ENCODE measurements around the gene TANGO6. TPM values are rescaled to one million over a fixed set of nuclear protein-coding genes. Genes with fewer than 3 reads are reported as not detected.

The TANGO6 gene
- total RNA-seq, 1 donor = 38.0 TPM

DNA sequence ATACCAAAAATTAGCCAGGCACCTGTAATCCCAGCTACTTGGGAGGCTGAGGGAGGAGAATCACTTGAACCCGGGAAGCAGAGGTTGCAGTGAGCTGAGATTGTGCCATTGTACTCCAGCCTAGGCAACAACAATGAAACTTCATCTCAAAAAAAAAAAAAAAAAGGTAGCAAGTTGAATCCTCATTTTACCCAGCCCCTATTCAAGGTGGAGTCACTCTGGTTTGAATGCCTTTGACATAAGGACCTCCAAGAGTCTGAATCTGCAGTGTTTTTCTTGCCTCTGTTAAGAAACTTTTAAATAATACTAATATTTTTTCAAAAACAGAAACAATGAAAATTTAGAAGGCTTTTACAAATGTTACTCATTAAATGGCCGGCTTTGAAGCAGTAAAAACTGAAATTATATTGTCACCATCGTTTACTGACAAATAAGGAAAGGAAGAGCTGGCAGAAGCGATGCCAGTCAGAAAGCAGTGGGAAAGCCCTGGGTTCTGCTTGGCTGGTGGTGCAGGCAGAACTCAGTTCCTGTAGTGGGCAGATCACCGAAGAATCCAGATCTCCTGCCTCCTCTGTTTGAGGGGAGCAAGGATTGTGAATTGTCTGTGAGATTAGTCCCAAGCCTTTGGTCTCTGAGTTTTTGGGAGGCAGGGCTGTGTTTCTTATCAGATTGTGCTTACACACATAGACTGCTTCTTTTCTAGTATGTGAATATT, 162.5 kb downstream of the TANGO6 start:
- no peaks in the 10 kb centered on the region for H4K20me1 ChIP-seq (ENCODE audit: insufficient read depth, low read length)
- no peak overlapping the region for H3K4me2 ChIP-seq (ENCODE audit: insufficient read depth, low read length)
- no peak overlapping the region for H2AFZ ChIP-seq (ENCODE audit: low read length)
- H3K4me3 ChIP-seq (ENCODE audit: insufficient read depth, low read length) = no peak overlapping the region
- H3K79me2 ChIP-seq (ENCODE audit: insufficient read depth, low read length) = no peaks in the 10 kb centered on the region
- no peaks in the 10 kb centered on the region for H3K4me1 ChIP-seq (ENCODE audit: insufficient read depth, low read length)
- TF ChIP-seq, protein P1, sequence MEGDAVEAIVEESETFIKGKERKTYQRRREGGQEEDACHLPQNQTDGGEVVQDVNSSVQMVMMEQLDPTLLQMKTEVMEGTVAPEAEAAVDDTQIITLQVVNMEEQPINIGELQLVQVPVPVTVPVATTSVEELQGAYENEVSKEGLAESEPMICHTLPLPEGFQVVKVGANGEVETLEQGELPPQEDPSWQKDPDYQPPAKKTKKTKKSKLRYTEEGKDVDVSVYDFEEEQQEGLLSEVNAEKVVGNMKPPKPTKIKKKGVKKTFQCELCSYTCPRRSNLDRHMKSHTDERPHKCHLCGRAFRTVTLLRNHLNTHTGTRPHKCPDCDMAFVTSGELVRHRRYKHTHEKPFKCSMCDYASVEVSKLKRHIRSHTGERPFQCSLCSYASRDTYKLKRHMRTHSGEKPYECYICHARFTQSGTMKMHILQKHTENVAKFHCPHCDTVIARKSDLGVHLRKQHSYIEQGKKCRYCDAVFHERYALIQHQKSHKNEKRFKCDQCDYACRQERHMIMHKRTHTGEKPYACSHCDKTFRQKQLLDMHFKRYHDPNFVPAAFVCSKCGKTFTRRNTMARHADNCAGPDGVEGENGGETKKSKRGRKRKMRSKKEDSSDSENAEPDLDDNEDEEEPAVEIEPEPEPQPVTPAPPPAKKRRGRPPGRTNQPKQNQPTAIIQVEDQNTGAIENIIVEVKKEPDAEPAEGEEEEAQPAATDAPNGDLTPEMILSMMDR (IDR thresholded peaks at IDR 0.05; ENCODE audit: extremely low read depth, low read depth, low read length) = no peak
- H3K9me3 ChIP-seq (ENCODE audit: low read depth, low read length) = peaks cover 4% of the 10 kb centered on the region
- no peak overlapping the region for H3K27ac ChIP-seq (ENCODE audit: low read depth, low read length)
- no peak for DNase-seq (ENCODE audit: insufficient read length, low spot score, missing footprints)
- peaks cover 5% of the 10 kb centered on the region for H3K36me3 ChIP-seq (ENCODE audit: insufficient read depth, low read length)
- H3K27me3 ChIP-seq (ENCODE audit: insufficient read depth, low read length) = no peaks in the 10 kb centered on the region

DNA sequence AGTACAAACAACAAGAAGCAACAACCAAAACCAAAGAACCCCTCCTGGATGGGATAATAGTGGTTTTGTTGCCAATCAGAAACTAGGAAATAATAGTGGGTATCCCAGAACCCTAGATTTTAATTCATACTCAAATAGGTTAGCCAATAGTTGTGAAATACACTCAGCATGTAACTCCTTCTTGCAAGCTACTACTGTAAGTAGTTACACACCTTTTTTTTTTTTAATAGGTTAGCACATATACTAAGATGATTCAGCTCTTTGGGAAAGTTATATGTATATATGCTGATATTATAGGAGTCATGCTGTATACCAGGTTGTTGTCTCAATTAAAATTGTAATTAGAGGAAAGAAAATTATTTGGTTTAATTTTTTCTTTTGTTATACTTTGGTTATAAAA, 169.6 kb downstream of the TANGO6 start:
- H3K4me2 ChIP-seq (ENCODE audit: insufficient read depth, low read length) = no peak overlapping the region
- peaks cover 12% of the 10 kb centered on the region for H3K4me1 ChIP-seq (ENCODE audit: insufficient read depth, low read length)
- no peaks in the 10 kb centered on the region for H4K20me1 ChIP-seq (ENCODE audit: insufficient read depth, low read length)
- no peak overlapping the region for H3K4me3 ChIP-seq (ENCODE audit: insufficient read depth, low read length)
- no peak overlapping the region for H2AFZ ChIP-seq (ENCODE audit: low read length)
- no peak for DNase-seq (ENCODE audit: insufficient read length, low spot score, missing footprints)
- no peak overlapping the region for H3K27ac ChIP-seq (ENCODE audit: low read depth, low read length)
- no peaks in the 10 kb centered on the region for H3K9me3 ChIP-seq (ENCODE audit: low read depth, low read length)
- H3K36me3 ChIP-seq (ENCODE audit: insufficient read depth, low read length) = no peaks in the 10 kb centered on the region
- H3K27me3 ChIP-seq (ENCODE audit: insufficient read depth, low read length) = no peaks in the 10 kb centered on the region
- TF ChIP-seq, protein P1 (IDR thresholded peaks at IDR 0.05; ENCODE audit: extremely low read depth, low read depth, low read length) = no peak
- no peaks in the 10 kb centered on the region for H3K79me2 ChIP-seq (ENCODE audit: insufficient read depth, low read length)

DNA sequence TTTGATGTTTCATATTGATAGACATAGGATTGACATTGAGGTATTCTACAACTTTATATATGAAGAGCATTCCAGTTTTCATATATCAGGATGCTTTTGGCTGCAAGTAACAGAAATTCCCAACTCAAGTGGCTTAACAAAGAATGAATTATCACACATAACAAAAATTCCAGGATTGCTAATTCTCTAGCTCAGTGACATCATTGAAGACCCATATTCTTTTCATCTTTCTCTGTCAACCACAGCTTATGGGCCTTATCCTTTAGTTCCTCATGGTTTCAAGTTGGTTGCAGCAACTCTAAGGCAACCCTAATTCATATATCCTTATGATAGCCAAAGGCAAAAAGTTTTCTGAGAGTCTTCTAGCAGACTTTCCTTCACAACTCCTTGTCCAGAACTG, 170.7 kb downstream of the TANGO6 start:
- DNase-seq (ENCODE audit: insufficient read length, low spot score, missing footprints) = no peak
- H4K20me1 ChIP-seq (ENCODE audit: insufficient read depth, low read length) = no peaks in the 10 kb centered on the region
- H3K27me3 ChIP-seq (ENCODE audit: insufficient read depth, low read length) = no peaks in the 10 kb centered on the region
- H3K9me3 ChIP-seq (ENCODE audit: low read depth, low read length) = no peaks in the 10 kb centered on the region
- H2AFZ ChIP-seq (ENCODE audit: low read length) = no peak overlapping the region
- H3K4me2 ChIP-seq (ENCODE audit: insufficient read depth, low read length) = no peak overlapping the region
- no peak overlapping the region for H3K4me3 ChIP-seq (ENCODE audit: insufficient read depth, low read length)
- TF ChIP-seq, protein P1 (IDR thresholded peaks at IDR 0.05; ENCODE audit: extremely low read depth, low read depth, low read length) = no peak
- no peaks in the 10 kb centered on the region for H3K79me2 ChIP-seq (ENCODE audit: insufficient read depth, low read length)
- H3K36me3 ChIP-seq (ENCODE audit: insufficient read depth, low read length) = no peaks in the 10 kb centered on the region
- H3K27ac ChIP-seq (ENCODE audit: low read depth, low read length) = no peak overlapping the region
- peaks cover 12% of the 10 kb centered on the region for H3K4me1 ChIP-seq (ENCODE audit: insufficient read depth, low read length)

DNA sequence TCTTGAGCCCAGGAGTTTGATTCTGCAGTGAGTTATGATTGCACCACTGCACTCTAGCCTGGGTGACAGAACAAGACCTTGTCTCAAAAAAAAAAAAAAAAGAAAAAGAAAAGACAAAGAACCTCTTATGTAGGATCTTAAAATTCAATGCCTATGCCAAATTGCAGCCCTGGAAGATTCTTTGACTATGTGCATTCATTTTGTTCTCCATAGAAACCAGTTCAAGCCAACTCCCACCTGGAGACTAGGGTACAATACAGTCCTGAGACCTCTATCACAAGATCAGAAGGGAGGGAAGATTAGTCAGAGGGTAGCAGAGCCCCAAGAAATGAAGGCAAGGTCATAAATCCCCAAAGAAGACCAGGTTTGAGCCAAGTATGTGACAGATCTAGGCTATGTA, 171.5 kb downstream of the TANGO6 start:
- H3K27me3 ChIP-seq (ENCODE audit: insufficient read depth, low read length) = no peaks in the 10 kb centered on the region
- peaks cover 12% of the 10 kb centered on the region for H3K4me1 ChIP-seq (ENCODE audit: insufficient read depth, low read length)
- H3K4me2 ChIP-seq (ENCODE audit: insufficient read depth, low read length) = no peak overlapping the region
- no peaks in the 10 kb centered on the region for H3K9me3 ChIP-seq (ENCODE audit: low read depth, low read length)
- no peak overlapping the region for H3K4me3 ChIP-seq (ENCODE audit: insufficient read depth, low read length)
- H3K27ac ChIP-seq (ENCODE audit: low read depth, low read length) = no peak overlapping the region
- TF ChIP-seq, protein P1 (IDR thresholded peaks at IDR 0.05; ENCODE audit: extremely low read depth, low read depth, low read length) = no peak
- no peaks in the 10 kb centered on the region for H3K79me2 ChIP-seq (ENCODE audit: insufficient read depth, low read length)
- no peaks in the 10 kb centered on the region for H3K36me3 ChIP-seq (ENCODE audit: insufficient read depth, low read length)
- DNase-seq (ENCODE audit: insufficient read length, low spot score, missing footprints) = no peak
- no peak overlapping the region for H2AFZ ChIP-seq (ENCODE audit: low read length)
- no peaks in the 10 kb centered on the region for H4K20me1 ChIP-seq (ENCODE audit: insufficient read depth, low read length)

All from osteoblast (primary cell).